GM18520 (cell line): ENCODE results near the gene RIMBP2.

Experiments used
- ATAC-seq: cut with Tn5 transposase; IDR thresholded peaks from one replicate; pipeline ENCODE4 v1.9.1; 2021; ENCODE audit not compliant: unreplicated experiment

RIMBP2 gene

GRCh38 chr12:130555221-130555620 is 160.9 kb downstream of the RIMBP2 start:
- no peak for ATAC-seq

- no peak for ATAC-seq
These were observed 163.6 kb downstream of the RIMBP2 start for GRCh38 chr12:130552483-130552996.

DNA sequence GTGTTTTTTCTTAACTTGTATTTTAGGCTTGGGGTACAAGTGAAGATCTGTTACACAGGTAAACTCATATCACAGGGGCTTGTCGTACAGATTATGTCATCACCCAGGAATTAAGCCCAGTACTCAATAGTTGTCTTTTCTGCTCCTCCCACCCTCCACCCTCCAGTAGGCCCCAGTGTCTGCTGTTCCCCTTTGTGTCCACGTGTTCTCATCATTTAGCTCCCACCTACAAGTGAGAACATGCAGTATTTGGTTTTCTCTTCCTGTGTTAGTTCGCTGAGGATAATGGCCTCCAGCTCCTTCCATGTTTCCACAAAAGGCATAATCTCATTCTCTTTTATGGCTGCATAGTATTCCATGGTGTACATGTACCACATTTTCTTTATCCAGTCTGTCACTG is 166.7 kb downstream of the RIMBP2 start:
- no peak for ATAC-seq

DNA sequence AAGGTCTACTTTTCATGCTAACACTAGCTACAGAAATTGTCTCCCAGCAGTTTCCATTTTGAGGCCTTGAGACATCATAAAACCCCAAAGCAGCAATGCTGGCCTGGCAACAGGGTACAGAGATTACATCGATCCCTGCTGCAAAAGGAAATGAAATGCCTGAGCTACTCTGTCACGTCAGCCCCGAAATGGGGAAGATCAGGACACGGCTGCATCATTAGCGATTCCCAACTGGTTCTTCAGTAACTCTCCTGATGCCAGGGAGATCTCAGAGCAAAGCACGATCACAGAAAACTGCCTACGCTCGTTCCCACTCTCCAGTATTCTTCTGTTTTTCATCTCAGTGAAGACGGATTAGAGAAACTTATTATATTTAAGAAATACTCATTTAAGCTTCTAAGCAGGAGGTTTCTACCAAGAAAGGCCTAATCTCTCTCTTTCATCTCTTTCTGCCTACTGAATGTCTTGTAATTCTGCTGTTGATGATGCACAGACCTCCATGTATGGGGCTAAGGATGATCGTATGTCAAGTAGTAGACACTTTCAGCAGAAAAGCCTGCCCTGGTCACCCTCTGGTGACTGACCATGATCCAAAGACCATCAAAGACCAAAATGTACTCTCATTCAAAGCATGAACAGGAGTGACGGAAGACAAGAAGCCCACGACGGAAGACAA is 168.5 kb downstream of the RIMBP2 start:
- no peak for ATAC-seq

DNA sequence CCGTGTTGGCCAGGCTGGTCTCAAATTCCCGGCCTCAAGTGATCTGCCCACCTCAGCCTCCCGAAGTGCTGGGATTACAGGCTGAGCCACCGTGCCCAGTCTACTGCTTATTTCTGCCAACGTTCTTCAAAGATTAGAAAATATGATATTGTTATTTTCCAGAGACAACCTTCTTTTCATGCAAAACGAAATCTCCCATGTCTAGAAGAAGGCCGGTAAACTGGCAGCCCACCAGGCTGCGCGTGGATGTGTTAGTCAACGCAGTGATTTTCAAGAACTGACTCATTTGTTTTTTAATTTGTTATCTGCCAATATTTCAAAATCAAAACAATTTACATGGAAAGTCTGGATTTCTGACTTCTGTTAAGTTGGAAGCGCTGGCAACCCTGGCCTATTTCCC is 169.6 kb downstream of the RIMBP2 start:
- ATAC-seq = no peak

- ATAC-seq = no peak
These were observed 170.6 kb downstream of the RIMBP2 start for GRCh38 chr12:130545475-130545874.

GRCh38 chr12:130540376-130540775 is 175.7 kb downstream of the RIMBP2 start:
- ATAC-seq = no peak

DNA sequence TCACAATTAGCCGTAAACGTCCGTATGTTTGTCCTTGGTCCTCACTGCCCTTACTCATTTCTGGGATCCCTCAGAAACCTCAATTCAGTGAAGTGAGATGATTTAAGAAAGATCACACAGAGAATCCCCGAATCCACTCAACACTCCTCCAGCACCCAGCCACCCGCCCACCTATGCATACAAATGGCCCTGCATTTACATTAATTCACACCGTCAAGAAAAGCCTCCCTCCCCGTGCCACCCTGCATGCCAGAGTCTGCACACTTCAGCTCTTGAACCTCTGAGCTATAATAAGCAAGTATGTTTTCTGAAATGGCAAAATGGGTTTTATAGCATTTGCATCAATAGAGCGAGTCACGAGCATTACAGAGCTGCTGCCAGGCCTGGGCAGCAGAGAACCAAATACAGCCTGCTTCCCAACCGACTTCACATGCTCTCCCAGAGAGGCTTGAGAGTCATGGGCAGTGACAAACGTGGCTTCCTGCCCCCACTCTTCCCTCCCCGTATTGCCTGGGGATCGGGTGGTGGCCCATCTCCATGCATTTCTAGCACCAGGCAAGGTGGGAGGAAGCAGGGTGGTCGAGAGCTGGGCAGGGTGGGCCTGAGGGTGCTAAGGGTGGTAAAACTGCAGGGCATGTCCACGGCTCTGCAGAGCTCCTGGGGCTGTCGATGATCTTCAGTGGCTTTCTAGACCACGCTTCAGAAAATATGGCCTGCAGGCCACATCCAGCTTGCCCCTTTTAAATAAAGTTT is 177.6 kb downstream of the RIMBP2 start:
- no peak for ATAC-seq

GRCh38 chr12:130537655-130538054 is 178.4 kb downstream of the RIMBP2 start:
- ATAC-seq = no peak

GRCh38 chr12:130537051-130537450 is 179.0 kb downstream of the RIMBP2 start:
- no peak for ATAC-seq

- no peak for ATAC-seq
These were observed 185.7 kb downstream of the RIMBP2 start for GRCh38 chr12:130530429-130530828.

GRCh38 chr12:130529781-130530180 is 186.3 kb downstream of the RIMBP2 start:
- ATAC-seq = no peak

GRCh38 chr12:130527239-130527638 is 188.9 kb downstream of the RIMBP2 start:
- no peak for ATAC-seq

- ATAC-seq = no peak
These were observed 189.3 kb downstream of the RIMBP2 start for GRCh38 chr12:130526813-130527212.

GRCh38 chr12:130525384-130526172 is 190.5 kb downstream of the RIMBP2 start:
- ATAC-seq = no peak

GRCh38 chr12:130524759-130525158 is 191.3 kb downstream of the RIMBP2 start:
- no peak for ATAC-seq

DNA sequence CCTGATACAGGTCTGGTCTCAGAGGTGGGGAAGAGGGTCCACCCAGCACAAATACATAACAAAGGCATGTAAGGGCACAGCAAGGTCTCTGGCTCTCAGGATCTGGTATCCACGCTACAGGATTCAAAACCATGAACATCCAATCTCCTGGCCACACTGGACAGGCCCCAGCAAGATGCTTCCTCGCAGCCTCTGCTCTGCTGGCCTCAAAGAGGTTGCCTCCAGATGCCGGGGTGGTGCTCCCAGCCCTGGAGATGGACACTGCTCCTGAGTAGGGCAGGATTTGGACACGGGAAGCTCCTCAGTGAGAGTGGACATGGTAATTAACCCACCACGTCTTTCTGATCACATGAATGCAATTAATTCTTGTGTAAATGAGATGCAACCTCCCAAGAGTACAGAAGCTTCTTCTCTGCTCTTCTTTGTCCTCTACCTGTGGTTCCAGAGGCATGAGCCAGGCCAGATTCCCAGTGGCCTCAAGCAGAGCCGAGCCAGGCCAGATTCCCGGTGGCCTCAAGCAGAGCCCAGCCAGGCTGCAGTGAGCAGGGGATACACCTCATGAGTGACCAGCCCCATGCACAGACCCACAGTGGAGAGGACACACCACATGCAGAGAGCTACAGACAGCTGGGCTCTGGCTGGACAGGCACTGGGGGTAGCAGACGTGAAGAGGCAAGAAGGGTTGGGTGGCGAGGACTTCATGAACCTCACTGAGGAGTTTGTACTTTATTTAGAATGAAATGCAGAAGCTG is 192.1 kb downstream of the RIMBP2 start:
- ATAC-seq = no peak

DNA sequence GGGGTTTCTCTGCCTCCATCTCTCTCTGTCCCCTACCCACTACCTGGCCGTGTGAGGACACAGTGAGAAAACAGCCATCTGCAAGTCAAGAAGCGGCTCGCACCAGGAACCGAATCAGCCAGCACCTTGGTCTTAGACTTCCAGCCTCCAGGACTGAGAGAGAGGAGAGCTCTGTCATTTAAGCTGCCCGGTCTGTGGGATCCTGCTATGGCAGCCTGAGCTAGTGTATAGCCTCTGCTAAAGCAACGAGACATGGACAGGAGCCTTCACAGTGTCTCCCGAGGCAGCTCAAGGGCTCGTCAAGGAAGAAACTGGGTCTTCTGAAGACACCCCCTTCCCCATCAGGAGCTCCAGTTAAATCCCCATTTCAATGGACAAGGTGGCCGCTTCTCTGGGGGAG is 192.9 kb downstream of the RIMBP2 start:
- no peak for ATAC-seq

GRCh38 chr12:130522244-130522834 is 193.8 kb downstream of the RIMBP2 start:
- ATAC-seq = no peak

DNA sequence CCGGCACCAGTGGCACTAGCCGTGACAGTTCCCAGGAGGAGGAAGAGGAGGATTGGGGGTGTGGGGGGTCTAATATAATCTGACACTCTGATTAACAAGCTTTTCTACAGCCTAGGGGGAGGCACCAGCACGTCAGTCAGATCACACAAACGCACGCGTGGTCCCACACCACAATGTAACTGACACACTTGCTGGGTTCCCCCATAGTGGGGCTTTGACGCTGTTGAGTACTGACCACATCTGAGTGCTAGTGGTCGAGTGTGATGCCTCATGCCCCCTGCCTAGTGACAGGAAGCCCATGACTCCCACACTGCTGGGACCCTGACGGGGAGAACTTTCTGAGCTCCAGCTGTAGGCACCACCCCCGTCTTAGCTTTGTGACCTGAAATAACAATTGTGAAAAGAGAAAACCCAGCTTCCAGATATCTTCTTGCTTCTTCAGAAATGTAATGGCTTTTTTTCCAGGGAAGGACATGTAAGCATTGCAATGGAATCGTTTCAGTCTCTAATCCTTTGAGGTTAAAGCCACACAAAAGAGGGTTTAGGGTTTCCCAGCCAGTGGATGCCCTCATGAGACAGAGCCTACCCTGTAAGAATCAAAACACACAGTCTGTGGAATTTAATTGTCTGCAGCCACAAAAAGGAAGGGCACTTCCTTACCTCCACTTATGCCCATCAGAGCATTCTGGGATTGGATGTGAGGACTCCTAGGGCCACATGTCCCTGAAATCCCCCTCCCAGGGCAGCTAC is 194.5 kb downstream of the RIMBP2 start:
- no peak for ATAC-seq
